K562 treated with DMSO at 1 percent for 48 hours (cell line): ENCODE measurements around the gene PRMT7. TPM values are rescaled to one million over a fixed set of nuclear protein-coding genes. Genes with fewer than 3 reads are reported as not detected.

ENCODE experiments used
- total RNA-seq: library from RNA; unstranded; fragments of 300-600 nt; gene quantifications from 2 replicates; pipeline ENCODE4 v1.2.3, GENCODE V29; 2022; ENCODE audit warnings: low replicate concordance; ENCODE audit errors: extremely low read depth

Gene PRMT7, protein sequence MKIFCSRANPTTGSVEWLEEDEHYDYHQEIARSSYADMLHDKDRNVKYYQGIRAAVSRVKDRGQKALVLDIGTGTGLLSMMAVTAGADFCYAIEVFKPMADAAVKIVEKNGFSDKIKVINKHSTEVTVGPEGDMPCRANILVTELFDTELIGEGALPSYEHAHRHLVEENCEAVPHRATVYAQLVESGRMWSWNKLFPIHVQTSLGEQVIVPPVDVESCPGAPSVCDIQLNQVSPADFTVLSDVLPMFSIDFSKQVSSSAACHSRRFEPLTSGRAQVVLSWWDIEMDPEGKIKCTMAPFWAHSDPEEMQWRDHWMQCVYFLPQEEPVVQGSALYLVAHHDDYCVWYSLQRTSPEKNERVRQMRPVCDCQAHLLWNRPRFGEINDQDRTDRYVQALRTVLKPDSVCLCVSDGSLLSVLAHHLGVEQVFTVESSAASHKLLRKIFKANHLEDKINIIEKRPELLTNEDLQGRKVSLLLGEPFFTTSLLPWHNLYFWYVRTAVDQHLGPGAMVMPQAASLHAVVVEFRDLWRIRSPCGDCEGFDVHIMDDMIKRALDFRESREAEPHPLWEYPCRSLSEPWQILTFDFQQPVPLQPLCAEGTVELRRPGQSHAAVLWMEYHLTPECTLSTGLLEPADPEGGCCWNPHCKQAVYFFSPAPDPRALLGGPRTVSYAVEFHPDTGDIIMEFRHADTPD
- not detected in 2 replicates for total RNA-seq

GRCh38 chr16:68310774-68311511, at the start of gene PRMT7, which contains the start of gene SLC7A6OS:
TSS of gene PRMT7 (plus strand) at chr16:68311019. CDS start at chr16:68315980, 4,961 bp downstream.
TSS of gene SLC7A6OS (minus strand) at chr16:68310946. CDS start at chr16:68310926, 20 bp downstream.

DNA sequence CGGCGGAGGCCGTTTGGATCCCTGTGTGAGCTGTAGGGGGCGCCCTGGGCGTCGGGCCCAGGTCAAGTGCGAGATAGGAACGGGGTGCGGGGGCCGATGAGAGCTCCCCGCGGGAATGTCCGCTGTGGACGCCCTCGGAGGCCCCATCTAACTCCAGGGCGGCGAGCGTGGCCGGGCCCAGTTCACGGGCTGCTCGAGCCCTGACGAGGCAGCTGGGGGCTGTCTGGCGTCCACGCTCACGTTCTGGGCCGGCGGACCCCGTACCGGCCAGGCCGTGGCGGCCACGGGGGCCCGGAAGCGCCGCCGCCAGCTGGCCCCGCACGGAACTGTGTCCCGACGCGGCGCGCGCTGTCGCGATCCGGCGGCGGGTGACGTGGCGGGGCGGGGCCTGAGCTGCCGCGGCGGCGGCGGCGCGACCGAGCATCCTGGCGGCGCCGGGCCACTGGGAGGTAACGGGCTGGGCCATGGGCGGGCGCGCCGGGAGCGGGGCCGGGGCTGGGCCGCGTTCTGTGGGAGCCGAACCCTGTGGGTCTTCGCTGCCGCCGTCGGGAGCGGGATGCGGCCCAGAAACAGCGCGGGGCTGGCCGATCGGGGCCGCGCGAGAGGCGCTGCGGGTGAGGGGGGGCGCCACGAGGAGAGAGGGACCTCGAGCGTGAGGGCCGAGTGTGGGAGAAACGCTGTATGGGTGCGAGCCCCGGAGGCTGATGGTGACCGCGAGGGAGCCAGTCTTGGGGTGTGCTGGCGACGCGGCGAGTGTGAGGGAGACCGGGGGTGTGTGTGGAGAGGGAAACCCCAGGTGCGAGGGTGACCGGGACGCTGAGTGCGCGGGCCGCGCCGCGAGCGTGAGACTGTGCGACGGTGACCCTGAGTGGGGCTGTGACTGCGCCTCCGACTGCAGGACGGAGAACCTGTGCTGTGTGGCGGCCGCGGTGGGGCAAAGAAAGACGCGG, 46.4 kb upstream of the PRMT7 start, which contains the start of gene SLC7A6:
Gene SLC7A6 (plus strand): TSS at position 399 of the 950 bp plus-strand sequence. CDS start 10,201 bp downstream, outside the sequence.

Other genes with a start within 250 kb of the PRMT7 start
- gene NFATC3, start 225.6 kb upstream of the PRMT7 start, total RNA-seq: not detected in 2 replicates
- not detected in 2 replicates for gene ESRP2, start 74.9 kb upstream of the PRMT7 start, total RNA-seq
- not detected in 2 replicates for gene PLA2G15, start 65.6 kb upstream of the PRMT7 start, total RNA-seq
- not detected in 2 replicates for gene SLC7A6, start 46.5 kb upstream of the PRMT7 start, total RNA-seq
- not detected in 2 replicates for gene SLC7A6OS, start 73 bp upstream of the PRMT7 start, total RNA-seq
- gene SMPD3, start 137.5 kb downstream of the PRMT7 start, total RNA-seq: not detected in 2 replicates
- not detected in 2 replicates for gene ZFP90, start 228.3 kb downstream of the PRMT7 start, total RNA-seq